Ishikawa (cell line): ENCODE results near the gene TRAPPC12.

Source experiments
- CREB1 ChIP-seq: IDR thresholded peaks from 2 replicates; pipeline ENCODE4 v1.6.1; 2012; ENCODE audit warnings: low read depth
- EGR1 ChIP-seq: IDR thresholded peaks from 2 replicates; pipeline ENCODE4 v1.6.1; 2012
- EP300 ChIP-seq: IDR thresholded peaks from 2 replicates; pipeline ENCODE4 v1.6.1; 2012; ENCODE audit warnings: borderline replicate concordance
- TAF1 ChIP-seq: IDR thresholded peaks from 2 replicates; pipeline ENCODE4 v1.6.1; 2012; ENCODE audit warnings: low read depth, mild to moderate bottlenecking

DNA sequence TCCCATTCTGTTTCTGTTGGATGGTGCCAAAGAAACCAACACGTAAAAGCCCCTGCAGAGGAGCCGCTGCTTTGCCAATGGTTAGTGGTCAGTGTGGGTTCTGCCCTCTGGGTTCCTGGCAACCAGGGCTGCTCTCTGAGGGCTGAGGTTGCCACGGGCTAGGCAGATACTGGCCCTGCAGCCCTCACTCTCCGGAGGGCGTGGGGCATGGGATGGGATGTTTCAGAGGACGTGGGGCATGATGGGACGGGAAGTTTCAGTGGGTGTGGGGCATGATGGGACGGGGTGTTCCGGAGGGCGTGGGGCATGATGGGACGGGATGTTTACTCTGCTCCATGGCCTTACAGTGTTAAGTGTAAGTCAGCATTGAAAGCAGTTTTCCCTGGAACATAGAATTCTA lies 105.7 kb downstream of the TRAPPC12 start:
- TF ChIP-seq EGR1 (no peak), EP300 (no peak), CREB1 (no peak), TAF1 (no peak)
